Muscle layer of colon (tissue), 2 donors: ENCODE results near the gene STPG4.
A peak's percentile ranks its signal among the peaks of the same experiment; 100 is the strongest.

Experiments
- H3K27ac ChIP-seq: one replicate; pipeline ENCODE4 v1.7.0; 2013; ENCODE audit warnings: low read depth, mild to moderate bottlenecking, low read length, moderate library complexity
- H3K27me3 ChIP-seq, 2 donors: one replicate each; pipeline ENCODE4 v1.7.0; 2013; ENCODE audit warnings: low read length in 2 of 2, mild to moderate bottlenecking in 2 of 2; ENCODE audit not compliant: insufficient read depth in 2 of 2, control insufficient read depth in 1 of 2
- H3K36me3 ChIP-seq: one replicate; pipeline ENCODE4 v1.7.0; 2013; ENCODE audit warnings: mild to moderate bottlenecking, low read length; ENCODE audit not compliant: insufficient read depth
- H3K4me1 ChIP-seq: one replicate; pipeline ENCODE4 v1.7.0; 2013; ENCODE audit warnings: mild to moderate bottlenecking, low read length; ENCODE audit not compliant: insufficient read depth
- H3K4me3 ChIP-seq, 2 donors: one replicate each; pipeline ENCODE4 v1.7.0; 2013; ENCODE audit warnings: low read length in 2 of 2, low read depth in 1 of 2, mild to moderate bottlenecking in 1 of 2, moderate library complexity in 1 of 2
- H3K9ac ChIP-seq: one replicate; pipeline ENCODE4 v1.7.0; 2013; ENCODE audit warnings: low read length
- H3K9me3 ChIP-seq: one replicate; pipeline ENCODE4 v1.7.0; 2013; ENCODE audit warnings: mild to moderate bottlenecking, low read length
- donor health status: abdominal sarcoma.
- donor health status: Adenocarcinoma of cecum.

The STPG4 gene

DNA sequence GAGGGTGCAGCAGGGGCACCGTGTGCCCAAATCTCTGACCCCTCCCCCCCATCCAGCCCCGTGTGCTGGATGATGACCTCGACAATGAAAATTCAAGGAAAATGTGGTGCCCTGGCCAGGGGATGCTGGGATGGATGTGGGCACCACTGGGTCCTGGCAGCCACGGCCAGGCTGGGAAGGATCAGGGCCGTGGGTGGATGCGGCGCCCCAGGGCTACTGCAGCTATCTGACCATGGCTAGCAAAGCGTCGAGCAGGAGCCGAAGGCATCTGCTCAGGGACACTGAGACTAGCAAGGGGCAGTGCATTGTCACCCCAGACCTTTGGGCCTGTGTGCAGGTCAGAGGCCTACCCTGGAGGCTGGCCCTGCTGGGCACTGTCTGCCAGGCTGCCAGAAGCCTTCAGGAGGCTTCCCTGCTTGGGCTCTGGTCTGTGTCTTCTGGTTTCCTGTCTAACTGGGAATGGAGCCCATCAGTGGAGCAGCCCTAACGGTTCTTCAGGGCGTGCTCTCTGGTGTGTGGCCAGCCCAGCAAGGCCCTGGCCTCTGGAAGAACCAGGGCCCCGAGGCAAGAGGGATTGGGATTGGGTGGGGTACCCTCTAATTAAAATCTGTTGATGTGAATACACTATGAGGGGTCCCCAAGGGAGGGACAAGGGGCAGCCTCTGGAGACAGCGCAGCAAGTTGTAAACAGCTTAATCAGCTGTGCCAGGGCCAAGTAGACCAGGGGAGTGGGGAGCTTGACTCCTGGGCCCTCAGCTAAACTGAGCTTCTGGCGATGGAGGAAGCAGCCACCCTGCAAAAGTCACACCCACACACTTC, 98.0 kb downstream of the STPG4 start:
- H3K9ac ChIP-seq: peak overlapping the region; percentile 18
- H3K27ac ChIP-seq: peak overlapping the region; percentile 83
- H3K27me3 ChIP-seq: no peaks in the 10 kb centered on the region
- peak overlapping the region in 1 of 2 donors; percentile 22 for H3K4me3 ChIP-seq
- H3K36me3 ChIP-seq: peaks cover 24% of the 10 kb centered on the region
- H3K4me1 ChIP-seq: peaks cover 60% of the 10 kb centered on the region
- H3K9me3 ChIP-seq: no peaks in the 10 kb centered on the region

DNA sequence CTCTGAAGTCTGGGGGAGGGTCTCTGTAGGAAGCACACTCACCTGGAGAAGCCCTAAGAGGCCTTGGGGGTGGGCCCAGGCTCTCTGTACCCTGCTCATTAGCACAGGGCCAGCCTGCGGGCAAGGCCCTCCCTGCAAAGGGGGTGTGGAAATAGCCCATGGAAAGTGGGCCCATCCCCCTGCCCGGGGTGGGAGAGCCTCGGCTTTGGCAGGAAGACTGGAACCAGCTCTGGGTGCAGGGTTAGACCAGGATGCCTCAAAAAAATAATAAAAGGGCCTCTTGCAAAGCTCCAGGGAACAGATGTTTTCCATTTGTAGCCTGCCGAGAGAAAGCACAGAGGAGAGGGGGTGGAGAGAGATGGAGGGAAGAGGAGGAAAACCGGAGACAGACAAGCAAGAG, 98.7 kb downstream of the STPG4 start:
- Histone ChIP-seq H3K36me3 (peaks cover 31% of the 10 kb centered on the region), H3K27ac (peak overlapping the region; percentile 83), H3K9me3 (no peaks in the 10 kb centered on the region), H3K4me1 (peaks cover 53% of the 10 kb centered on the region), H3K27me3 (no peaks in the 10 kb centered on the region), H3K9ac (no peak overlapping the region), H3K4me3 (no peak overlapping the region)

- Histone ChIP-seq H3K9ac (no peak overlapping the region), H3K9me3 (no peaks in the 10 kb centered on the region), H3K4me1 (peaks cover 54% of the 10 kb centered on the region), H3K27ac (no peak overlapping the region), H3K36me3 (peaks cover 27% of the 10 kb centered on the region), H3K4me3 (no peak overlapping the region), H3K27me3 (no peaks in the 10 kb centered on the region)
Observed at GRCh38 chr2:47054868-47055267, 100.2 kb downstream of the STPG4 start.

DNA sequence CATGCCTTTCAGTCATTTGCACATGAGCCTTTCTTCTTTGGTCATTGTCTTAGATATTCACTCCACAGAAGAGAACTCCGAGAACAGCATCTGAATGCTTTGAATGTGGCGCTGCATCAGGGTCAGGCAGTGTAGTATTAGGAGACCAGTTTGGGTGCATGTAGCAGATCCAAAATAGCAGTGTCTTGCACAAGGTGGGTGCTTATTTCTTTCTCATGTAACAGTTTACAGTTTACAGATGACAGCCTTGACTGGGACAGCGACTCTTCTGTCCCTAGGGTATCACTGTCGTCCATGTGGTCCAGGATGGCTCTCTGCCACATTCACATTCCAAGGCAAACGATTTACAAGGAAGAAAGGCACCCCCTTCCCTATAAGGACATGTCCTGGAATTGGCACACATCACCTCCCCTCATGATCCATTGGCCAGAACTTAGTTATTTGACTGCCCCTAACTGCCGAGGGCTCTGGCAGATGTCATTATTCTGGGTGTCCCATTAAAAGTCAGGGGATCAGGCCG, 101.0 kb downstream of the STPG4 start:
- H3K27ac ChIP-seq: peak overlapping the region; percentile 45
- no peak overlapping the region for H3K4me3 ChIP-seq
- no peaks in the 10 kb centered on the region for H3K27me3 ChIP-seq
- no peaks in the 10 kb centered on the region for H3K9me3 ChIP-seq
- no peak overlapping the region for H3K9ac ChIP-seq
- peaks cover 52% of the 10 kb centered on the region for H3K4me1 ChIP-seq
- H3K36me3 ChIP-seq: peaks cover 33% of the 10 kb centered on the region

DNA sequence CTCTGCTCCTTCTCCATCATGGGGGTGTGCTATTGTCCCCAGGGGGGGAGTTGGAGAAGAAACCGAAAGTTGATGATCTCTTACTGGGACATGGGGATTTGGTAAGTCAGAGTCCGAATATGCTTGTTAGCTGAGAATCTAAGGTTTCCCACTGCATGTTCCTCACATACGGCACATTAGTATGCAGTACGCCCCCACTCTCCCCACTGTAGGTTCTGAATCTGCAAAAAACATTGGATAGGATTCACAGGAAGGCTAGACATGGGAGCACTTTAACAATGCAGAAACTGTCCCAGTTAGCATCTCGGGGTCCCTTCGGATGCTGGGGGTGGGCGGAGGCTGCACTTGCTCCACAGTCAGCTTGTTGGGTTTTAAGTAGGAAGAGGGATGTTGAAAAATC, 102.3 kb downstream of the STPG4 start:
- H3K4me3 ChIP-seq: no peak overlapping the region

DNA sequence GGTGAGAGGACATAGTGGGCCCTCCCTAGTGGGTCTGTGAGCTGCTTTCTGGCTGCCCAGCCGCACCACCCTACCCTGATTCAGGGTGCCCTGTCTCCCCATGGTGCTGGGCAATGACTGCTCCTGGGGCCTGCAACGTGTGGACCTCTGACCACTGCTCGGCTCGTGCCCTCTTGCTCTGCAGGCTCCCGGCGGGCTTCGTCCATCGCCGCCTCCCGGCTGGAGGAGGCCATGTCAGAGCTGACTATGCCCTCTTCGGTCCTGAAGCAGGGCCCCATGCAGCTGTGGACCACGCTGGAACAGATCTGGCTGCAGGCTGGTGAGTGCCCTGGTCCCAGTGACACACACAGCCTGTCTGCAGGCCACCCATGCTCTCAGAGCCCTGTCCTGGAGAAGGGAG, 103.5 kb downstream of the STPG4 start:
- Histone ChIP-seq H3K4me3 (no peak overlapping the region), H3K9me3 (no peaks in the 10 kb centered on the region), H3K9ac (no peak overlapping the region), H3K36me3 (peaks cover 52% of the 10 kb centered on the region), H3K27me3 (no peaks in the 10 kb centered on the region), H3K4me1 (peaks cover 29% of the 10 kb centered on the region), H3K27ac (no peak overlapping the region)

More for the DNA sequence above, 102.3 kb downstream of the STPG4 start:
- peaks cover 41% of the 10 kb centered on the region for H3K4me1 ChIP-seq
- H3K36me3 ChIP-seq: peaks cover 39% of the 10 kb centered on the region
- H3K9ac ChIP-seq: no peak overlapping the region
- no peak overlapping the region for H3K27ac ChIP-seq
- H3K9me3 ChIP-seq: no peaks in the 10 kb centered on the region
- no peaks in the 10 kb centered on the region for H3K27me3 ChIP-seq

DNA sequence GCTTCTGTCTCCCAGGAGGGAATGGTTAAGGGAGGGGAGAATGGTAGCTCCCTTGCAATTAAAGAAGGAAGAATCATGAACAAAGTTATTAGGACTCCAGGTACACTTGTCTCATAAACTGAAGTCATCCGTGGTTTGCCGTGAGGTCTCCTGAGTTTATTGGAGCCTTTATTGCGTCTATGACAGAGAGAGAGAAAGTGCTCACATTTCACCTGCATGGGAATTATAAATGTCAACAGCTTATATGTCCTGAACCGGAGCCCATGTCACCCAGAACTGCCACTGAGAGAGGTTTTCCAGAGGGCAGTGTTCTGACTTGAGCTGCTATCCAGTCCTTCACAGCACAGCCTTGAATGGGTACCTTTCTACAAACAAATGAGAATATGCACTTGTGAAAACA, 104.3 kb downstream of the STPG4 start:
- Histone ChIP-seq H3K9me3 (no peaks in the 10 kb centered on the region), H3K27ac (no peak overlapping the region), H3K4me1 (peaks cover 21% of the 10 kb centered on the region), H3K27me3 (no peaks in the 10 kb centered on the region), H3K36me3 (peaks cover 55% of the 10 kb centered on the region), H3K4me3 (no peak overlapping the region), H3K9ac (no peak overlapping the region)

DNA sequence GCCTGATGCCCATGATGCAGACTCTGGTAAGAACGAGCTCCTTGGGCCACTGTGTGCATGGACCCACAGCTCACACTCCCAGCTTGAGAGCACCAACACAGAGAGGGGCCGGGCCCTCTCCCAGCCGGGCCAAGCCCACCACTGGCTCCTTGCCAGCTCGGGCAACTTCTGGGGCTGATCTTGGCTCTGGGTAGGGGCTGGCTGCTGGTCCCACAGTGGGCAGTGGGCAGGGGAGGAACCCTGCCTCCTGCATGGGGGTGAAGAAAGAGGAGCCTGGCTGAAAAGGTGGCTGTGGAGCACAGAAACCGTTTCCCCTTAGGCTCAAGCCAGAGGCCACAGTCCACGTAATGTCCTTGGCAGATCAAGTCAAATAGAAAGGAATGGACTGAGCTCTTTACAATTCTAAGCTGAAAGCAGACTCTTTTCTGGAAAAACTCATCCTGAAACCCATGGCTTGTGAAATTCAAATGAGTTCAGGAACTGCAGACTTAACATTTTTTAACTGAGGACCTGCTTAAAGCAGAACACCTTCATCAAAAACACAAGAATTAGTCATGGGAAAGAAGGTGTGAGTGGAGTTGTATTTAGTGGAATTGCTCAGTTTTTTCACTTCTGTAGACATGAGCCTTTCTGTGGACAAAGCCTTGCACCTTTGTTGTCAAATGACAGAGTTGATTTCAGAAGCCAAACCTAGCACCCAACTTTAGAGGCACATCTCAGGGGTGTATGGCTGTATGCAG, 104.9 kb downstream of the STPG4 start:
- no peak overlapping the region for H3K9ac ChIP-seq
- no peaks in the 10 kb centered on the region for H3K27me3 ChIP-seq
- peaks cover 17% of the 10 kb centered on the region for H3K4me1 ChIP-seq
- H3K36me3 ChIP-seq: peaks cover 55% of the 10 kb centered on the region
- no peak overlapping the region for H3K27ac ChIP-seq
- H3K9me3 ChIP-seq: no peaks in the 10 kb centered on the region
- H3K4me3 ChIP-seq: no peak overlapping the region

DNA sequence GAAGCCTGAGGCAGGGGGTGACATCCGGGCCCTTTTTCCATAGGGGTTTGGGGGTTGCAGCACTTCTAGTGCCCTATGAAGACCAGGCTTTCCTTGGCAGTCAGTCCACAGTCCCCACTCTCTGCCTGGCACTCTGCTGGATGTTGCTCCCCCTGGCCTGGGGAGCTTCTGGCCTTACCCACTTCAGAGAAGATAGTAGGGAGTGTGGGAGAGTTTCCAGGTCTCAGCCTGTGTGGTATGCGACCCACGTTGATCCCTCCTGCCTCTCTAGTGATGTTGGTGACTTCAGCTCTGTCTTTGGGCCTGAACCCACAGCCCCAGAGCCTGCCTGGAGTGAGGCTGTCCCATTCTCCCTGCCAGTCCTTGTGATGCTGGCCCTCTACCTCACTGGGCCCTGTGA, 105.6 kb downstream of the STPG4 start:
- Histone ChIP-seq H3K4me3 (no peak overlapping the region), H3K27me3 (no peaks in the 10 kb centered on the region), H3K36me3 (peaks cover 55% of the 10 kb centered on the region), H3K9me3 (no peaks in the 10 kb centered on the region), H3K4me1 (peaks cover 17% of the 10 kb centered on the region), H3K27ac (peak overlapping the region; percentile 14), H3K9ac (peak overlapping the region; percentile 2)

GRCh38 chr2:47048801-47049480, 106.2 kb downstream of the STPG4 start:
- Histone ChIP-seq H3K27me3 (no peaks in the 10 kb centered on the region), H3K27ac (peak overlapping the region; percentile 14), H3K4me3 (no peak overlapping the region), H3K36me3 (peaks cover 56% of the 10 kb centered on the region), H3K4me1 (peaks cover 16% of the 10 kb centered on the region), H3K9me3 (no peaks in the 10 kb centered on the region), H3K9ac (no peak overlapping the region)

DNA sequence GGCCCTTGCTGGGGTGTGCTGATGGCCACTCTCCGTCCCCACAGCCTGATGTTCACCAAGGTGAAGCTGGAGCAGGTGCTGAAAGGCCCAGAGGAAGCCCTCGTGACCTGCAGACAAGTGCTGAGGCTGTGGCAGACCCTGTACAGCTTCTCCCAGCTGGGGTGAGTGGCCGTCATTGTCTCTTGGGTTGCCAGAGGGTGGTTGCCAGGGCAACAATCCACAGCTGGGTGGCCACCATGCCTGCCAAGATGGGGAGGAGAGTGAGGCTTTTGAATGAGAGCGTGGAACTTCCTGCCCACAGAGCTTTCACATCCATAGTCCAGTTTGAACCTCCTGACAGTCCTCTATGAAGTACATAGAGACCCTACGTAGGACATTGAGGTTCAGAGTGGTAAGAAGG, 108.8 kb downstream of the STPG4 start:
- H3K27me3 ChIP-seq: no peaks in the 10 kb centered on the region
- peaks cover 37% of the 10 kb centered on the region for H3K36me3 ChIP-seq
- H3K27ac ChIP-seq: no peak overlapping the region
- peaks cover 40% of the 10 kb centered on the region for H3K4me1 ChIP-seq
- no peak overlapping the region for H3K9ac ChIP-seq
- no peak overlapping the region for H3K4me3 ChIP-seq
- H3K9me3 ChIP-seq: no peaks in the 10 kb centered on the region
